WERI-Rb-1 (cell line): ENCODE data around the gene ADGRG1.

Experiments used
- DNase-seq: peaks from one replicate; pipeline ENCODE4 v3.0.0-alpha.2; 2020
- H3K27ac ChIP-seq: fragments of 250-450 bp; sonication (Bioruptor Pico); 2 replicates; pipeline ENCODE4 v1.5.1; 2020; ENCODE audit warnings: mild to moderate bottlenecking, moderate library complexity
- H3K27me3 ChIP-seq: fragments of 250-450 bp; sonication (Bioruptor Pico); 2 replicates; pipeline ENCODE4 v1.5.1; 2021; ENCODE audit warnings: mild to moderate bottlenecking, low read depth, moderate library complexity; ENCODE audit not compliant: insufficient read depth, severe bottlenecking
- H3K36me3 ChIP-seq: fragments of 250-450 bp; sonication (Bioruptor Pico); 2 replicates; pipeline ENCODE4 v1.5.1; 2020; ENCODE audit warnings: mild to moderate bottlenecking, moderate library complexity
- H3K4me3 ChIP-seq: 2 replicates; pipeline ENCODE4 v1.5.1; 2011; ENCODE audit warnings: low read depth, mild to moderate bottlenecking, control low read depth, low read length
- H3K9me3 ChIP-seq: fragments of 250-450 bp; sonication (Bioruptor Pico); 2 replicates; pipeline ENCODE4 v1.5.1; 2021; ENCODE audit warnings: mild to moderate bottlenecking, moderate library complexity; ENCODE audit not compliant: severe bottlenecking
- CTCF ChIP-seq: IDR thresholded peaks from 2 replicates; pipeline ENCODE4 v1.5.1; 2011; ENCODE audit warnings: low read depth, mild to moderate bottlenecking, control low read depth, inconsistent platforms, low read length

ADGRG1 gene

GRCh38 chr16:57665541-57665940 lies 37.1 kb downstream of the ADGRG1 start:
- Histone ChIP-seq H3K27me3 (no peaks in the 10 kb centered on the region), H3K27ac (no peak overlapping the region), H3K4me3 (no peak overlapping the region), H3K9me3 (no peaks in the 10 kb centered on the region), H3K36me3 (no peaks in the 10 kb centered on the region)
- DNase-seq: no peak
- no peak for TF ChIP-seq CTCF

GRCh38 chr16:57666353-57667047 lies 38.1 kb downstream of the ADGRG1 start:
- no peaks in the 10 kb centered on the region for H3K9me3 ChIP-seq
- DNase-seq: no peak
- no peak overlapping the region for H3K4me3 ChIP-seq
- TF ChIP-seq CTCF: no peak
- H3K27ac ChIP-seq: no peak overlapping the region
- H3K36me3 ChIP-seq: no peaks in the 10 kb centered on the region
- no peaks in the 10 kb centered on the region for H3K27me3 ChIP-seq

GRCh38 chr16:57667048-57667525 lies 38.7 kb downstream of the ADGRG1 start:
- no peak for DNase-seq
- Histone ChIP-seq H3K4me3 (no peak overlapping the region), H3K27me3 (no peaks in the 10 kb centered on the region), H3K27ac (no peak overlapping the region), H3K9me3 (no peaks in the 10 kb centered on the region), H3K36me3 (no peaks in the 10 kb centered on the region)
- TF ChIP-seq CTCF: no peak

- no peaks in the 10 kb centered on the region for H3K9me3 ChIP-seq
- no peak for DNase-seq
These were observed 39.3 kb downstream of the ADGRG1 start for GRCh38 chr16:57667526-57668262.

GRCh38 chr16:57668263-57668571 lies 39.8 kb downstream of the ADGRG1 start, which contains the start of gene ADGRG3:
TSS of gene ADGRG3 (plus strand) at chr16:57668306. CDS start at chr16:57668348, 42 bp downstream.
- Histone ChIP-seq H3K9me3 (no peaks in the 10 kb centered on the region), H3K36me3 (no peaks in the 10 kb centered on the region), H3K27me3 (no peaks in the 10 kb centered on the region), H3K27ac (no peak within 1 kb of the TSS), H3K4me3 (no peak within 1 kb of the TSS)
- no peak for DNase-seq
- no peak for TF ChIP-seq CTCF

More at GRCh38 chr16:57667526-57668262, 39.3 kb downstream of the ADGRG1 start:
- Histone ChIP-seq H3K4me3 (no peak overlapping the region), H3K27ac (no peak overlapping the region), H3K27me3 (no peaks in the 10 kb centered on the region), H3K36me3 (no peaks in the 10 kb centered on the region)
- peak; percentile 60 for TF ChIP-seq CTCF
